IPS DF 6.9 (cell line): ENCODE results near the gene EXOC6B.

ENCODE experiments used
- DNase-seq: peaks from one replicate; pipeline ENCODE4 v3.0.0-alpha.2; 2013; ENCODE audit warnings: low read depth, low spot score
- H3K27ac ChIP-seq: one replicate; pipeline ENCODE4 v1.5.1; 2013; ENCODE audit warnings: low read length, control low read depth
- H3K27me3 ChIP-seq: 2 replicates; pipeline ENCODE4 v1.6.1; 2013; ENCODE audit warnings: mild to moderate bottlenecking, low read length; ENCODE audit not compliant: control insufficient read depth, insufficient read depth
- H3K36me3 ChIP-seq: 2 replicates; pipeline ENCODE4 v1.6.1; 2013; ENCODE audit warnings: low read length; ENCODE audit not compliant: control insufficient read depth, insufficient read depth
- H3K4me1 ChIP-seq: 2 replicates; pipeline ENCODE4 v1.6.1; 2013; ENCODE audit warnings: low read length; ENCODE audit not compliant: control insufficient read depth, insufficient read depth
- H3K4me3 ChIP-seq: 2 replicates; pipeline ENCODE4 v1.5.1; 2013; ENCODE audit warnings: mild to moderate bottlenecking, low read length
- H3K9me3 ChIP-seq: 2 replicates; pipeline ENCODE4 v1.6.1; 2013; ENCODE audit warnings: low read length, inconsistent platforms; ENCODE audit not compliant: control insufficient read depth, insufficient read depth
- WGBS: extraction: QIAGEN DNeasy Blood & Tissue Kit; methylation state at CpG from one replicate; pipeline ENCODE4 v1.1.7; 2013; ENCODE audit warnings: mixed read lengths, missing lambda C conversion rate; ENCODE audit not compliant: insufficient read length, insufficient coverage; 5-methylcytosine and 5-hydroxymethylcytosine counted together

EXOC6B gene

DNA sequence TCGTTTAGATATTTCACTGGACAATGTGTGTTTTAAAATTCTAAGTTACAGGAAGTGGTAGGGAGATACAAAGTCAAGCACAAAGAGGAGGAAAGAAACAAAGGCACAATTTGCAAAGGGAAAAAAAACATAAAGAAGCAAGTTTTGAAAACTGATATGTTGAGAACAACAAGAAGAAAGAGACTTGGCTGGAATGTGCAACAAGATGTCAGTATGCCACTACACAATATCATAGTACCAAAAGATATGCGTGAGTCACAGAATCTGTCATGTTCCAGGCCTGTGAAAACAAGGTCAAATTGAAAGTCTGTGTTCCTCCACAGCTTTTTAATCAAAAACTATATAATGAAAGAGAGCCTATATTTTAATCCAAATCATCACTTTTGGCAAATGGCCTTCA, 12.0 kb downstream of the EXOC6B start:
- Histone ChIP-seq H3K9me3 (no peaks in the 10 kb centered on the region), H3K4me3 (no peak overlapping the region), H3K27me3 (no peaks in the 10 kb centered on the region), H3K36me3 (no peaks in the 10 kb centered on the region), H3K27ac (no peak overlapping the region), H3K4me1 (no peaks in the 10 kb centered on the region)
- DNase-seq, result no peak
- no CpG with 5 or more reads among the region's 2 CpGs for WGBS

DNA sequence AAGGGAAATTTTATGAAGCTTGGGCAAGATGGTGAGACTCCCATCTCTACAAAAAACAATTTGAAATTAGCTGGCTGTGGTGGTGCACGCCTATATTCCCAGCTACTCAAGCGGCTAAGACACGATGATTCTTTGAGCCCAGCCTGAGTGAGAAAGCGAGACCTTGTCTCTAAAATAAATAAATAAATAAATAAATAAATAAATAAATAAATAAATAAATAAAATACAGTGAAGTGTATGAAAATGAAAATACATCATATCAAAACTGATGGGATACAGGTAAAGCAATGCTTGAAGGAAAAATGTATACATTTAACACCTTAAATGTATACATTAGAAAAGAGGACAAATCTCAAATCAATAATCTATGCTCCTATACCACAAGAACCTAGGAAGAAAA, 15.7 kb downstream of the EXOC6B start:
- no peak overlapping the region for H3K4me3 ChIP-seq
- WGBS, result no CpG with 5 or more reads among the region's 4 CpGs
- H3K36me3 ChIP-seq, result no peaks in the 10 kb centered on the region
- H3K4me1 ChIP-seq, result no peaks in the 10 kb centered on the region
- no peaks in the 10 kb centered on the region for H3K9me3 ChIP-seq
- no peaks in the 10 kb centered on the region for H3K27me3 ChIP-seq
- DNase-seq, result no peak
- no peak overlapping the region for H3K27ac ChIP-seq

DNA sequence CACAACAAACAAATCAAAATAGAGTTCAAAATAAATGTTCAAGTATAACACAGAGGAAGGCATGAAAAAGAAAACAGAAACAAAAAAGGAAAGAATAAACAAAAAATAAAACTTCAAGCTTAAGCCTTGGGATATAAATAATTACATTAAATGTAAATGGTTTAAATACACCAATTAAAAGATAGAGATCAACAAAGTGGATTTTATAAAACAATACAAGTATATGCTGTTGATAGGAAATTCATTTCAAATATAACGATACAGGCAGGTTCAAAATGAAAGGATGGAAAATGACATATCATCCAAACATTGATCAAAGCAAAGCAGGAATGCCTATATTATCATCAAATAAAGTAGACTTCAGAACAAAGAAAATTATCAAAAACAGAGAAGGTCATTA, 16.7 kb downstream of the EXOC6B start:
- no peaks in the 10 kb centered on the region for H3K36me3 ChIP-seq
- no CpG with 5 or more reads among the region's 1 CpG for WGBS
- no peaks in the 10 kb centered on the region for H3K27me3 ChIP-seq
- H3K9me3 ChIP-seq, result no peaks in the 10 kb centered on the region
- H3K27ac ChIP-seq, result no peak overlapping the region
- DNase-seq, result no peak
- H3K4me1 ChIP-seq, result no peaks in the 10 kb centered on the region
- no peak overlapping the region for H3K4me3 ChIP-seq

DNA sequence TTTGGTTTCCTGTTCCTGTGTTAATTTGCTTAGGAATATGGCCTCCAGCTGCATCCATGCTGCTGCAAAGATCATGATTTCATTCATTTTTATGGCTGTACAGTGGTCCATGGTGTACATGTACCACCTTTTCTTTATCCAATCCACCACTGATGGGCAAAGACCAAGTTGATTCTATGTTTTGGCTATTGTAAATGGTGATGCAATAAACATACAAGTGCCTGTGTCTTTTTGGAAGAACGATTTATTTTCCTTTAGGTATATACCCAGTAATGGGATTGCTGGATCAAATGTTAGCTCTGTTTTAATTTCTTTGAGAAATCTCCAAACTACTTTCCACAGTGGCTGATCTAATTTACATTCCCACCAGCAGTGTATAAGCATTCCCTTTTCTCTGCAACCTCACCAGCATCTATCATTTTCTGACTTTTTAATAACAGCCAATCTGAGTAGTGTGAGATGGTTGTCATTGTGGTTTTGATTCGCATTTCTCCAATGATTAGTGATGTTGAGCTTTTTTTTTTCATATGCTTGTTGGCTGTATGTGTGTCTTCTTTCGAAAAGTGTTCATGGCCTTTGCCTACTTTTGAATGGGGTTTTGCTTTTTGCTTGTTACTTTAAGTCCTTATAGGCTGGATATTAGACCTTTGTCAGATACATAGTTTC, 19.4 kb downstream of the EXOC6B start:
- Histone ChIP-seq H3K27ac (no peak overlapping the region), H3K9me3 (no peaks in the 10 kb centered on the region), H3K27me3 (no peaks in the 10 kb centered on the region), H3K4me1 (no peaks in the 10 kb centered on the region), H3K36me3 (no peaks in the 10 kb centered on the region), H3K4me3 (no peak overlapping the region)
- no CpG with 5 or more reads among the region's 3 CpGs for WGBS
- no peak for DNase-seq

DNA sequence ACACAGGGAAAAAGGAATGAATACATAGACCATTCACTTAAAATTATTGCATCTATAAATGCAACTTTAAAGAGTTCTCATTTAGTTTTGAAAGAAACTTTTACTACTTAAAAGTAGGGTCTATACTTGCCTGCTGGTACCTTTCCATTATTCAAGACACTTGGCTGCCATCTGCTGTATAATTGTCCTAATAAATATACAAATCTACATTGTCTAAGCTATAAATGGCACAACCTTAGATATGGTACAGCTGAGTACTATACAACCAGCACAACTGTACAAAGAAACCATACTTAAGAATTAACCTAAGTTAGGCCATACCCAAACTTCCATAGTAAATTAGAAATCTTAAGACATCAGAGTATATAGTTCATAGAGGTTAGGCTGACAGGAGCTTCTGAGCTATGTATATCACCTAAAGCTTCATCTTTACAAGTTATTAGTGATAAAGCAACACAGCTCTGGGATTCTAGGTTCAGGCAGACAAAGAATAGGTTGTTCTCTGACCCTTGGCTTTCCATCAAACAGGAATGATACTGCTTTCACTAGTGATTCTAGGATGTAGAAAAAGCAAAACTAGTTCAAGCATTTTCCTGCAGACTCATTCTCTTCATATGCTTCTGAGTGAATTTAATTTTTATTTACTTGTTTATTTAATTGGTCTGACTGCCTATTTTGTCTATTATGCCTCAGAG, 22.1 kb downstream of the EXOC6B start:
- Histone ChIP-seq H3K4me3 (no peak overlapping the region), H3K9me3 (no peaks in the 10 kb centered on the region), H3K36me3 (no peaks in the 10 kb centered on the region), H3K4me1 (no peaks in the 10 kb centered on the region), H3K27me3 (no peaks in the 10 kb centered on the region), H3K27ac (no peak overlapping the region)
- DNase-seq, result no peak

DNA sequence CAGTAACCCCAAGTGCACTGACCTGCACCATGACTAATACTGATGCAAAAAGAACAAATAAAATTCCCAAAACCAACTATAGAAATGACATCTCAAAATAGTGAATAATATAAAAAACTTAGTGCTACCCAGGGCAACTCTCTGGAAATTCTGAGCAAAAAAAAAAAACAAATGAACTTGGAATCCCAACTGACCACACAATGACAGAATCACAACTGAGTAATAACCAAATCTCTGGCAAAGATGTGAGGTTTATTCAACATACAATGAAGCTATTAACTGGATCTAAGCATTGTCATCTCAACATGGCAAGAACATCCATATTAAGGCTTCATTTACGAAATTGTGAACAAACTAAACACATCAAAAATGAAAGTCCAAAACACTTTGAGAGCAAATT, 22.7 kb downstream of the EXOC6B start:
- Histone ChIP-seq H3K4me3 (no peak overlapping the region), H3K9me3 (no peaks in the 10 kb centered on the region), H3K4me1 (no peaks in the 10 kb centered on the region), H3K36me3 (no peaks in the 10 kb centered on the region), H3K27ac (no peak overlapping the region), H3K27me3 (no peaks in the 10 kb centered on the region)
- no CpG with 5 or more reads among the region's 1 CpG for WGBS
- no peak for DNase-seq

DNA sequence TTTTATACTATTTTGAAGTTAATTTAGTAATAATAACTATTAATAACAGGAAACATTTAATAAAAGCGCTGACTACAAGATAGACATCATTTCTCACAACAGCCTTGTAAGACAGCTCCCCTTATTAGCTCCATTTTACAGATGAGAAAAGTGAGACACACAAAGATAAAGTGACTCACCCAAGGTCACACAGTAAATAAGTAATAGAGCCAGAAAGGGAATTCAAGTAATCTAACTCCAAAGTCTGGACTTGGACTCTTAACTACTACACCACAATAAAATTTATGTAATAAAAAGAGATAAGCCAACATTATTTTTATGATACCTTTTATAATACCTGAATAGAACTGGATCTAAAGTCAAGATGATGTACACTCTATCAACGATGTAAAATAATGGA, 25.3 kb downstream of the EXOC6B start:
- H3K27me3 ChIP-seq, result no peaks in the 10 kb centered on the region
- H3K4me1 ChIP-seq, result no peaks in the 10 kb centered on the region
- no peaks in the 10 kb centered on the region for H3K9me3 ChIP-seq
- no peaks in the 10 kb centered on the region for H3K36me3 ChIP-seq
- no peak overlapping the region for H3K27ac ChIP-seq
- WGBS, result no CpG with 5 or more reads among the region's 2 CpGs
- DNase-seq, result no peak
- no peak overlapping the region for H3K4me3 ChIP-seq

DNA sequence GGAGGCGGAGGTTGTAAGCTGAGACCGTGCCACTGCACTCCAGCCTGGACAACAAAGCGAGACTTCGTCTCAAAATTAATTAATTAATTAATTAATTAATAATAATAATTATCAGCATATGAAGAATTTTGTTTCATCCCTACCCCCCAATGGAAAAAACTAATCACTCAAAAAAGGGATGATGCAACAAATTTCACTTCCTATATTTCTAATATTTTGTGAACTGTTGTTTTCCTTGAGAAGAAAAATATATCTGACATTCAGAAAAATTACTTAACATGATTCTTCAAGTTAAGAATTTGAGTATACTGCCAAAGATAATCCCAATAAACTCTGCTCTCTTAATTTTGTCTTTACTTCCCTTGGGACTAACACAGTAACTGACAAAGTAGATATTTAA, 28.1 kb downstream of the EXOC6B start:
- Histone ChIP-seq H3K9me3 (no peaks in the 10 kb centered on the region), H3K4me3 (no peak overlapping the region), H3K4me1 (no peaks in the 10 kb centered on the region), H3K27ac (no peak overlapping the region), H3K36me3 (no peaks in the 10 kb centered on the region), H3K27me3 (no peaks in the 10 kb centered on the region)
- WGBS, result no CpG with 5 or more reads among the region's 4 CpGs
- DNase-seq, result no peak

DNA sequence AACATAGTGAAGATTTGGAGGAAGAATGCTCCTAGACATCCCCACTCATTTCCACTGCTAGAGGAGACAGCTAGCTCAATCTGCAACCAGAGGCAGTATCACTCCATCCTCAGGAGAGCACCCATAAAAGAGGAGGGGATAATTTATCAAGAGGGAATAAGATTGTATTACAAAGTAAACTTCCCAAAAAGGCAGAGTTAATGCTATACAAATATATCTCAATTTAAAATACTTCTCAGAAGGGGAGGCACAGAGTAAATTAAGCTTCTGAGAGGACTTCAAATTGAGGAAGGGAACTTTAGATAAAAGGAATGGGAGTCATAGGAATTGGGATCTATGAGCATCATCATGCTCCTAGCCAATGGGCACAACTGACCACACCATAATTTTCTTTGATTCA, 29.1 kb downstream of the EXOC6B start:
- Histone ChIP-seq H3K27ac (no peak overlapping the region), H3K9me3 (no peaks in the 10 kb centered on the region), H3K36me3 (no peaks in the 10 kb centered on the region), H3K27me3 (no peaks in the 10 kb centered on the region), H3K4me1 (no peaks in the 10 kb centered on the region), H3K4me3 (no peak overlapping the region)
- no peak for DNase-seq

DNA sequence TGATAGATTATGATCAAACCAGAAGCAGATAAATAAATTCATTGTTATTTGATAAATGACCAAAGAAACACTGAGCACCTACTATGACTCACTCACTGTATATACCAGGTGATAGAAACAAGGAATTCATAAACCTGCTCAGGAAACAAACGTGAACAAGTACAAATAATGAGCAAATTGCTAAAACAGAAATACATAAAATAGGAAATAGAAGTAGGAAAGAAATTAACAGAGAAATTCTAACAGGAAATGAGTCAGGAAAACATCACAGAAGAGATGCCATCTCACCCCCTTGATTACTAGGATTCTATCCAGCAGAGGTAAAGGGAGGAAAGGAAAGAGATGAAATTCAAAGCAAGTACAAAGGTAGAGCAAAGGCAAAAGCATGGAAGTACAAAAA, 31.3 kb downstream of the EXOC6B start:
- Histone ChIP-seq H3K27me3 (no peaks in the 10 kb centered on the region), H3K36me3 (no peaks in the 10 kb centered on the region), H3K4me1 (no peaks in the 10 kb centered on the region), H3K27ac (no peak overlapping the region), H3K4me3 (no peak overlapping the region), H3K9me3 (no peaks in the 10 kb centered on the region)
- no peak for DNase-seq
- no CpG with 5 or more reads among the region's 1 CpG for WGBS

DNA sequence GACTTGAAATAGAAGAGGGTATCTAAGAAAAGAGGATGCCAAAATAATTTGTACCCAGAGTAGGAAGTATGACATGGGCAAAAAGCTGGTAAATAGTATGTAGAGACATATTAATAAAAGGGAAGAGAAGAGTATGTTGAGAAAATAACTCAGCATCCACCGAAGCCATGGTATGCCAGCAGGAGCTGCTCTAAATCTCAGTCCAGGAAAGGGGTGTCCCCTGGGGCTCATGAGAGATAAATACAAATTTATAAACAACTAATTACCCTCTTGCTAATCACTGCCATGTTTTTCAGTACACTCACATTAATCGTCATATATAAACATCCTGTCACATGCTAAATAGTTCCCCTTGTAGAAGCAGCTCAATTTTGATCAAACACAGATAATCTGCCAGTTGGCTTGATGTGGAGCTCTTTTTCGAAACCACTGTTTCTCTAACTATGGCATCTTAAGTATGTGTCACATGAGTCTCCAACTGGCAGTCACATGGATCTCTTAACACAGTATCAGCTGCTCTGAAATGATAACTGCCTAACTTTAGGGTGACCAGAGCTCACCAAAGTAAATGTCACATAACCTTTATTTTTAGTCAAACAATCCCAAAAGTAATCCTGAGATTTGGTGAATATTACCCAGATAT, 31.9 kb downstream of the EXOC6B start:
- no peaks in the 10 kb centered on the region for H3K9me3 ChIP-seq
- no peak overlapping the region for H3K4me3 ChIP-seq
- no peak for DNase-seq
- no peaks in the 10 kb centered on the region for H3K4me1 ChIP-seq
- no peaks in the 10 kb centered on the region for H3K36me3 ChIP-seq
- H3K27me3 ChIP-seq, result no peaks in the 10 kb centered on the region
- WGBS, result 100% methylated on average over 1 of the region's 3 CpGs
- H3K27ac ChIP-seq, result no peak overlapping the region
